Activated naive CD8-positive, alpha-beta T cell treated with anti-CD3 and anti-CD28 coated beads, Interleukin-2, amount 10 ng/mL, durations not matched to agents 7 days and 5 days (primary cell): Measurements from ENCODE around the gene ID3. TPM values are rescaled to one million over a fixed set of nuclear protein-coding genes. Genes with fewer than 3 reads are reported as not detected.

Experiments used
- ATAC-seq: fragments of 150-1000 bp; cut with Tn5 transposase; one replicate; pipeline ENCODE4 v1.10.0; 2021; ENCODE audit warnings: low read depth, moderate library complexity
- POLR2A ChIA-PET: fragments of 350-600 bp; sonication (Branson Sonifier 250); formaldehyde crosslinking; loops from one replicate; lab custom pipeline; 2021; ENCODE audit warnings: antibody characterized with exemption; lab: Charles Lee
- DNase-seq: peaks from one replicate; pipeline ENCODE4 v3.0.0; 2021
- H3K27ac Mint-ChIP-seq: one replicate; pipeline ENCODE4 v1.8.0; 2022; ENCODE audit warnings: mild to moderate bottlenecking, mixed read lengths
- H3K27me3 Mint-ChIP-seq: one replicate; pipeline ENCODE4 v1.8.0; 2022; ENCODE audit warnings: mild to moderate bottlenecking, moderate library complexity, mixed read lengths
- H3K36me3 Mint-ChIP-seq: one replicate; pipeline ENCODE4 v1.8.0; 2021; ENCODE audit warnings: mild to moderate bottlenecking, mixed read lengths
- H3K4me1 Mint-ChIP-seq: one replicate; pipeline ENCODE4 v1.8.0; 2021; ENCODE audit warnings: mixed read lengths
- H3K4me3 Mint-ChIP-seq: one replicate; pipeline ENCODE4 v1.8.0; 2022; ENCODE audit warnings: mild to moderate bottlenecking, moderate library complexity, mixed read lengths
- H3K9me3 Mint-ChIP-seq: one replicate; pipeline ENCODE4 v1.8.0; 2021; ENCODE audit warnings: mixed read lengths
- total RNA-seq, 2 experiments: library from RNA; stranded (reverse); gene quantifications; one replicate each; pipeline ENCODE4 v1.2.3, GENCODE V29; 2021

The ID3 gene
- total RNA-seq, 2 experiments from 2014 or later = 44.0 to 51.1 TPM

DNA sequence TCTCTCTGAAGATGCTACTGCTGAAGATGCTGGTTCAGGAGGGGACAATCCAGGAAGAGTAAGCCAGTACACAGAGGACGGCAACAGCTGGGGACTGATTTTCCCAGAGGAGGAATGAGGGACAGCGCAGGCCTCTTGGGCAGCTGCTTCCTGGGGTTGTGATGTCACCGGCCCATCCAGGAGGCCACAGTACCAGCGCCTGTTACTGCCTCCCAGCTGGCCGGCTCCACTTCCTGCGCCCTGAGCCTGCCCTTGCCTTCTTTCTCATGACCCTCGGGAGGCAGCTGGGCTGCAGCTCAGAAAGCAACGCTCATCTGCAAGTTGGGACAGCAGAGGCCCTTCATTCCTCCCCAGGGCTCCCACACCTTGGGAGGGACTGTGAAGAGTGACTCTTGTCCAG lies 21.9 kb upstream of the ID3 start:
- no peak for ATAC-seq
- H3K4me1 Mint-ChIP-seq = peaks cover 28% of the 10 kb centered on the region
- H3K4me3 Mint-ChIP-seq = no peak overlapping the region
- no peaks in the 10 kb centered on the region for H3K36me3 Mint-ChIP-seq
- peak overlapping the region; percentile 62 for H3K27ac Mint-ChIP-seq
- POLR2A ChIA-PET = interaction anchor here (0.9 to 1.9 kb wide), 3 partner anchors 10 to 25 kb away, joined by 3 to 9 read pairs (median 5); no protein-coding TSS in a partner anchor
- DNase-seq = no peak
- no peaks in the 10 kb centered on the region for H3K9me3 Mint-ChIP-seq
- H3K27me3 Mint-ChIP-seq = no peaks in the 10 kb centered on the region

DNA sequence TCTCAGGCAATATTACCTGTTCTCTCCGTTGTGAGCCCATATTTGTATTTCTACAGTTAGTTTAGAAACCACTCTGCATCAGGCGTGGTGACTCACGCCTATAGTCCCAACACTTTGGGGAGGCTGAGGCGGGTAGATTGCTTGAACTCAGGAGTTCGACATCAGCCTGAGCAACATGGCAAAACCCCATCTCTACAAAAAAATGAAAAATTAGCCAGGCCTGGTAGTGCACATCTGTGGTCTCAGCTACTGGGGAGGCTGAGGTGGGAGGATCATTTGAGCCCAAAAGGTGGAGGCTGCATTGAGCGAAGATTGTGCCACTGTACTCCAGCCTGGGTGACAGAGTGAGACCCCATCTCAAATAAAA lies 19.7 kb upstream of the ID3 start:
- POLR2A ChIA-PET = interaction anchor here (1.0 to 4.7 kb wide), 3 partner anchors 13 to 24 kb away, joined by 3 to 47 read pairs (median 44); no protein-coding TSS in a partner anchor
- Mint-ChIP-seq H3K4me3 (peak overlapping the region; percentile 42), H3K27me3 (no peaks in the 10 kb centered on the region), H3K36me3 (no peaks in the 10 kb centered on the region), H3K4me1 (peaks cover 48% of the 10 kb centered on the region), H3K9me3 (no peaks in the 10 kb centered on the region), H3K27ac (peak overlapping the region; percentile 76)
- no peak for DNase-seq
- ATAC-seq = no peak

DNA sequence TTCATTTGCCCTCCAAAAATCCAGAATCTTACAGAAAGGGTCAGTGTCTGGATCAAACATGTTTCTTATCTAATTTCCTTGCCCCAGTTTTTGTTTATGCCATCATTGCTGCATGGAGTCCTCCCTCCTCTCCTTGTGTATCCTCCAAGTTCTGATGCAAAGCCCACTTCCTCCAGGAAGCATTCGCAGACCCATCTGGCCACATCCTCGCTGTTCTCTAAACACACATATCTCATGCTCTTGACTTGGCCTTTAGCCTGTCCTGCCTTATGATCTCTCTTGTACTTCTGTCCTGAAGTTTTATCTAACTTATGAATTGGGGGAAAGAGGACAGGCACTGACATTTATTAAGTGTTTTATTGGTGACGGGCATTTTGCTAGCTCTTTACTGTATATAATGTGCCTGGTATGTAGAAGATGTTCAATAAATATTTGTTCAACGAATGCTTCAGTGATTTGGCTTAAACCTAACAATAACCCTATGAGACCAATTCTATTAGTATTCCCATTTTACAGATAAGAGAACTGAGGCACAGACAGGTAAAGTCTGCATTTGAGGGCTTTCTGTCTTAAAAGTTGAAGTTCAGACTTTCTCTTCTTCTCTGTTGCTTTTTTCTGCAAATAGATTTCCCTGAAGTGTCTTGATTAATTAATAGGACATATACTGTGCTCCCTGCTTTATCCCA lies 19.2 kb upstream of the ID3 start:
- no peak for ATAC-seq
- DNase-seq = no peak
- peaks cover 51% of the 10 kb centered on the region for H3K4me1 Mint-ChIP-seq
- H3K27ac Mint-ChIP-seq = peak overlapping the region; percentile 76
- no peaks in the 10 kb centered on the region for H3K9me3 Mint-ChIP-seq
- H3K4me3 Mint-ChIP-seq = peak overlapping the region; percentile 75
- H3K27me3 Mint-ChIP-seq = no peaks in the 10 kb centered on the region
- POLR2A ChIA-PET = interaction anchor here (1.0 to 5.0 kb wide), 5 partner anchors 14 to 23 kb away, joined by 3 to 74 read pairs (median 44); partner anchors contain the start of gene ID3
- H3K36me3 Mint-ChIP-seq = no peaks in the 10 kb centered on the region

DNA sequence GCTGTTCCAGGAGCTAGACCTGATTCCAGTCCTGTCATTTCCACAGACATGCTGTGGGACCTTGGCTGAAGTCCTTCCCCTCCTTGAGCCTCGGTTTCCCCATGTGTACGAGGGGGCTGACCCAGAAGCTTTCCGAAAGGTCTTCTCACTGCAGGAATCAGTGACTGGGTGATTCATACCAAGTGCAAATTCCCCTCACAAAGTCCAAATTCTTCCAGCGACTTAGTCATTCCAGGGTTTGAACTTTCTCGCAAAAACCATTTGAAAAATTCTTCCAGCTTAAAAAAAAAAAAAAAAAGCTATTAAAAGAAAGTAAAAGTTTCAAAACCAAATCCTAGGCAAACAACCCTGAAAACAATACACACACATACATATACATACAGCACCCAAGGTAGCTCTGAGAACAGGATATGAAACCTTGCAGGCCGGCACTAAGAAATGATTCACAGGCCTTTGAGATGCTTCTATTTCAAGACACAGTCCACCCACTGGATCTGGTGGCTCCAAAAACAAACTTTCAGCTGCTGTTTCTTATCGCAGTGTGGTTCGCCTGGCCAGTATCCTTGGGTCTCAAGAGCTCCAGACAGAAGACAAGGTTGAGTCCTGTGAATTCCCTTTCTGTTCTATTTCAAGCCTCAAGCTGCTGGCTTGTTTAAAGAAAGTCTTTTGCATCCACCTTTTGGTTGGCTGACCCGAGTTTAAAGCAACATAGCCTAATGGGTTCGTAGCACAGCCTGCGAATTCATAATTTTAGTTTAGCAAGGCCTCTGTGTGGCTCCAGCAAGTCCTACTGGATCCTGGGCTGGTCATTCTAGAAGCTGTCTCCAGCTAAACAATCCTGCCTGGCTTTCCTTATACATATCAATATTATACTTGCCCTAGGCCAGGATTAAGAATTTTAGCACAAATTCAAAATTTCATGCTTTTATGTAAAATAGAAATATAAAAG lies 18.0 kb upstream of the ID3 start:
- Mint-ChIP-seq H3K36me3 (no peaks in the 10 kb centered on the region), H3K27me3 (no peaks in the 10 kb centered on the region), H3K4me3 (peak overlapping the region; percentile 66), H3K9me3 (no peaks in the 10 kb centered on the region), H3K4me1 (peaks cover 51% of the 10 kb centered on the region), H3K27ac (peak overlapping the region; percentile 90)
- ATAC-seq (peak; percentile 95), DNase-seq (no peak)
- POLR2A ChIA-PET = interaction anchor here (0.6 to 5.0 kb wide), 18 partner anchors 9 to 57 kb away, joined by 3 to 74 read pairs (median 7); partner anchors contain the start of gene ID3

DNA sequence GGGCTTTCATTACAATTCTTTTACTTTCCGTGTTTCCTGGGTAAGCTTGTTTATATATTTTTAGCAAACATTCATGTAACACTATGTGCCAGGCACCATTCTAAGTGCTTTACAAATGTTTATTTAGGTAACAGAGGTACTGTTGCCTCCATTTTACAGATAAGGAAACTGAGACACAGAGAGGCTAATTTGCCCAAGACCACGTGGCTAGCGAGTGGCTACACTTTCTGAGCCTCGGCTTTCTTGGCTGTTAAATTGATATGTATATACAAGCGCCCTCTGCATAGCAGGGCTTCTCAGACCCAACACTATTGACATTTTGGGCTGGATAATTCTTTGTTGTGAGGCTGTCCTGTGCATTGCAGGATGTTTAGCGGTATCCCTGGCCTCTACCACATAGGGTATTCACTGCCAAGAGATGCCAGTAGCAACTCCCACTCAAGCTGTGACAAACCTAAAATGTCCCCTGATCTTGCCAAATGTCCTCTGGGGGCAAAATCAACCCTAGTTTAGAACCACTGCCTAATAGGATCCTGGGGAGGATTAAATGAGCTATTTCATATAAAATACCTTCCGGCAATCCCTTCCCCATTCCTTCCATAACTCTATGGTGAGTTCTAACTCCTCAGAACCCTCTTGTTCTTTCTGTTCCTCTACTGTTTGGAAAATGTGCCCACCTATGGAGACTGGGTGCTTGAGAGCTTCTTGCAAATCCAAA lies 17.2 kb upstream of the ID3 start:
- peaks cover 51% of the 10 kb centered on the region for H3K4me1 Mint-ChIP-seq
- no peaks in the 10 kb centered on the region for H3K36me3 Mint-ChIP-seq
- ATAC-seq (no peak), DNase-seq (no peak)
- peak overlapping the region; percentile 66 for H3K4me3 Mint-ChIP-seq
- no peaks in the 10 kb centered on the region for H3K27me3 Mint-ChIP-seq
- no peaks in the 10 kb centered on the region for H3K9me3 Mint-ChIP-seq
- POLR2A ChIA-PET = interaction anchor here (0.9 to 5.0 kb wide), 16 partner anchors 8 to 58 kb away, joined by 3 to 74 read pairs (median 8); partner anchors contain the start of gene ID3
- H3K27ac Mint-ChIP-seq = peak overlapping the region; percentile 90

DNA sequence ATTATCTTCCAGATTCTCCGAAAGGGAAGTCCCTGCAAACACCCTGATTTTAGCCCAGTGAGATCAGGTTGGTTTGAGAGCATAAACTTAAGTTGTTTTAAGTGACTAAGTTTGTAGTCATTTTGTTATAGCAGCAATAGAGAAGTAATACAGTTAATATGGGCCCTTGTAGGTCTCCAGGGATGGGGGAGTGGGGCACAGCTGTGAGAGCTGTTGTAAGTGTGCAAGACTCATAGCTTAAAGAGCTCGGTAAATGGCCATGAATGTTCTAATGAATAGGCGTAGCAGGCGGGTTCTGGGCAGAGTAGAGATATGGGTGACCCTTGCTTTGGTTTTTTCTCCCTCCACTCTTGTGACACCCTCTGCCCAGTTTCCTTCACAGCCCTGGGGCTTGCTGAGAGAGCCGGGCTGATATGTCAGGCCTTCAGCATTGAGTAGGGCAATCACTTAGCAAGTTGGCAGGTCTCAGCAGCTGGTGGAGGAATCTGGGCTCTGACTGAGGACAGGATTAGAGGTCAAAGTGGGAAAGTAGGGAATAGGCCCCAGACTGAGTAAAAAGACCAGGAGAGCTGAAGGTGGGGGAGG lies 16.0 kb upstream of the ID3 start:
- ATAC-seq (no peak), DNase-seq (no peak)
- Mint-ChIP-seq H3K36me3 (no peaks in the 10 kb centered on the region), H3K4me1 (peaks cover 48% of the 10 kb centered on the region), H3K9me3 (no peaks in the 10 kb centered on the region), H3K4me3 (no peak overlapping the region), H3K27ac (peak overlapping the region; percentile 74), H3K27me3 (peaks cover 2% of the 10 kb centered on the region)
- POLR2A ChIA-PET = interaction anchor here (0.7 to 5.0 kb wide), 6 partner anchors 17 to 59 kb away, joined by 3 to 74 read pairs (median 32); partner anchors contain the start of gene ID3

DNA sequence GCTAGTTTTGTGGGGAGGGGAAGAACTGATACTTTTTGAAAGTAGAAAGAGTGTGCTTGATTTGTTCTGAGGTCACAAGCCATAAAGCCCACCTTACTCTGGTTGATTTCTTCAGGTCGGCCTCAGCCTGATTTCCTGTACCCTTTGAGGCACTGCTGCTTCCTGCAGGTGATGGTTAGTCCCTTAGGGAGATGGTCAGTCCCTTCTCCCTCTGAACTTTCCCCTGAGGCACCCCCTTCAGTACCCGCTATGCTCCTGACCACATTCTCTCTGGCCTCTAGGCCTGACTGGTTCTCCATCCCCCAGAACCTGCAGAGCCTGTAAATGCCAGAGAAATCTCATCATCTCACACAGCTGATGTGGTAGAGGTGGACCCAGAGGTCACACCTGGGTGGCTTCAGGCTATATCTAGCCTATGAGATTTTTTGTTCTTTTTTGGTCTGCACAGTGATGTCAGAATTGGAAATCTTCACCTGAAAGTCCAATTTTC lies 15.0 kb upstream of the ID3 start:
- H3K27ac Mint-ChIP-seq = peak overlapping the region; percentile 65
- ATAC-seq (peak; percentile 12), DNase-seq (no peak)
- peaks cover 46% of the 10 kb centered on the region for H3K4me1 Mint-ChIP-seq
- no peaks in the 10 kb centered on the region for H3K9me3 Mint-ChIP-seq
- POLR2A ChIA-PET = interaction anchor here (0.7 to 5.0 kb wide), 4 partner anchors 12 to 45 kb away, joined by 3 to 74 read pairs (median 24); partner anchors contain the start of gene ID3
- peak overlapping the region; percentile 31 for H3K4me3 Mint-ChIP-seq
- H3K27me3 Mint-ChIP-seq = peaks cover 8% of the 10 kb centered on the region
- no peaks in the 10 kb centered on the region for H3K36me3 Mint-ChIP-seq

DNA sequence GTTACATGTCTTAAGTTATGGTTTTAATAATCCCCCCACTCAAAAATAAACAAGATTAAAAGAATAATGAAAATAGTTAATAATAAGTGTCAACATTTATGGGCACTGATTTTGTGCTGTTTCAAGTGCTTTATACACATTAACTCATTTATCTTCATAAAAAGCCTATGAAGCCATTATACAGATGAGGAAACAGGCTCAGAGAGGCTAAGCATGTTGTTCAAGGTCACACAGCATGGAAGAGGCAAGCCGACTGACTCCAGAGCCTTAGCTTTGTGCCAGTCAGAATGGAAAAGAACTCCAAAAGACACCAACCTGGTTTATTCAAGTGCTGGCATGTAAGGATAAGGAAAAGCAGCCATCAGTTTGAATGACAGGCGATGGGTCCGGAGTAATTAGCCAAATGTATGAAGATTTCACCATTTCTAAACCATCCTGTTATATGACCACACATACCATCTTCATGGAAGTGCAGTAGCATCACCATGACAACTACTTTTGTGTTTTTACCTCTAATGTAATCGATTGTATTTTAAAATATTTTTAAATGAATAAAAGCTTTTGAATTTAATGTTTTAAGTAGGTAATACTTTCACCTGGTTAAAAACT lies 14.4 kb upstream of the ID3 start:
- H3K27me3 Mint-ChIP-seq = peaks cover 14% of the 10 kb centered on the region
- POLR2A ChIA-PET = interaction anchor here (0.7 to 5.0 kb wide), 5 partner anchors 13 to 46 kb away, joined by 3 to 74 read pairs (median 3); partner anchors contain the start of gene ID3

DNA sequence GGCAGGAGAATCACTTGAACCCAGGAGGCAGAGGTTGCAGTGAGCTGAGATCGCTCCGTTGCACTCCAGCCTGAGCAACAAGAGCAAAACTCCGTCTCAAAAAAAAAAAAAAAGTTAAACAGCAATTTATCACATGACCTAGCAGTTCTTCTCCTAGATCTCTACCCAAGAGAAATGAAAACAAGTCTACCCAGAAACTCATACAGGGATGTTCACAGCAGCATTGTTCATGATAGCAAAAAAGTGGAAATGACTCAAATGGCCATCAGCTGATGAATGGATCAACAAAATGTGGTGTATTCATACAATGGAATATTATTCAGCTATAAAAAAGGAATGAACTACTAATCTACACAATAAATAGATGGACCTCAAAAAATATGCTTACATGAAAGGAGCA lies 12.2 kb upstream of the ID3 start:
- DNase-seq (no peak), ATAC-seq (no peak)
- no peaks in the 10 kb centered on the region for H3K9me3 Mint-ChIP-seq
- peaks cover 29% of the 10 kb centered on the region for H3K4me1 Mint-ChIP-seq
- H3K27me3 Mint-ChIP-seq = peaks cover 25% of the 10 kb centered on the region
- POLR2A ChIA-PET = interaction anchor here (0.7 to 1.5 kb wide), 4 partner anchors 12 to 1398 kb away, joined by 3 to 6 read pairs (median 4); partner anchors contain the start of gene ID3
- H3K36me3 Mint-ChIP-seq = peaks cover 2% of the 10 kb centered on the region
- no peak overlapping the region for H3K4me3 Mint-ChIP-seq
- no peak overlapping the region for H3K27ac Mint-ChIP-seq

More for the DNA sequence above, 14.4 kb upstream of the ID3 start:
- Mint-ChIP-seq H3K4me1 (peaks cover 42% of the 10 kb centered on the region), H3K36me3 (no peaks in the 10 kb centered on the region), H3K9me3 (no peaks in the 10 kb centered on the region), H3K27ac (no peak overlapping the region), H3K4me3 (no peak overlapping the region)
- no peak for DNase-seq
- ATAC-seq = no peak

DNA sequence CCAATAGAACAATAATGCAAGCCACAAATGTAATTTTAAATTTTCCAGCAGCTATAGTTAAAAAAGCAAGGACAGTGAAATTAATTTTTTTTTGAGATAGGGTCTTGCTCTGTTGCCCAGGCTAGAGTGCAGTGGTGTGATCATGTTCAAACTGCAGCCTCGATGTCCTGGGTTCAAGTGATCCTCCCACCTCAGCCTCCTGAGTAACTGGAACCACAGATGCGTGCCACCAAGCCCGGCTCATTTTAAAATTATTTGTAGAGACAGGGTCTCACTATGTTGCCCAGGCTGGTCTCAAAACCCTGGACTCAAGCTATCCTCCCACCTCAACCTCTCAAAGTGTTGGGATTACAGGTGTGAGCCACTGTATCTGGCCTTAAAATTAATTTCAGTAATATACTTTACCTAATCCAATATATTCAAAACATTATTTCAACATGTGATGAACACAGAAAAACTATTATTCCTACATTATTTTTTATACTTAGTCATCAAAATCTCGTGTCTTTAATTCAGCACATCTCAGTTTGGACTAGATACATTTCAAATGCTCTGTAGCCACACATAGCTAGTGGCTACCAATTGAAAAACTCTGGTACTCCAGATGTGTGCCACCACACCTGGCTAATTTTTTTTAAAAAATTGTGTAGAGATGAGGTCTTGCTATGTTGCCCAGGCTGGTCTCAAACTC lies 10.8 kb upstream of the ID3 start:
- Mint-ChIP-seq H3K36me3 (peaks cover 2% of the 10 kb centered on the region), H3K4me3 (no peak overlapping the region), H3K27me3 (peaks cover 25% of the 10 kb centered on the region), H3K4me1 (peaks cover 22% of the 10 kb centered on the region), H3K27ac (no peak overlapping the region), H3K9me3 (no peaks in the 10 kb centered on the region)
- DNase-seq = no peak
- no peak for ATAC-seq
- POLR2A ChIA-PET = interaction anchor here (1.1 to 3.2 kb wide), 2 partner anchors 11 to 14 kb away, joined by 4 to 14 read pairs; partner anchors contain the start of gene ID3

DNA sequence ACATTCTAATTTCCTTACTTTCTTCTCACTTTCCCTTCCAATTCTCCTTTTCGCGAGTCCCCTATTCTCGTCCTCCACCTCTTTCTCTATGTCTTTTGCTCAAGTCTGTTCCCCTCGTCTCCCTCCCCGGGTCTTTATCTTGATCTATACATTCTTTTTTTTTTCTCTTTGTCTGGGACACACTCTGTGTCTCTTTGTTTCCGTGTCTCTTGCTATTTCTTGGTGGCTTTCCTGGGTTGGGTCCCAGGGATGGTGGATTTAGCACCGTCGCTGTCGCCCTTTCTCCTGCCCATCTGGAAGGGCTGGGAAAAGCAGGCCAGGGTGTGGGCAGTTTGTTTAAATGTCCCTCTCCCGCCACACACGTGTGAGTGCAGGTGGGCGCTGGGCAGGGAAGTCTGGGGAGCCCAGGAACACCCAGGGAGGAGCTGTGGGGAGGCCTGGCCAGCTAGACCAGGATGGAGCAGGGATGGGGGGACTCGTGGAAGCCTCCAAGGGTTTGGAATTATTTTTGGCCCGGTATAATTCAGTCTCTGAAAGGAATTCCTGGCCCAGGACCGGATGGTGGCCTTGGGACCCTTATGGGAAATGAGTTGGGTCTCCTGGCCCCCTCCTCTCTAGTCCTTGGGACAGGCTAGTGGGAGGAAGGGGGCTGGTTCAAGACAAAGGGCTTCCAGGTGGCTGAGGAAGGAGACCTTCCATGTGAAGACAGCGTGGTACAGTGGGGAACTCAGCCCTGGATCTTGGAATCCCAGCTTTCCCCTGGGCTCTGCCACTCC lies 9.5 kb upstream of the ID3 start:
- H3K4me1 Mint-ChIP-seq = peaks cover 10% of the 10 kb centered on the region
- H3K9me3 Mint-ChIP-seq = no peaks in the 10 kb centered on the region
- ATAC-seq = no peak

More for the DNA sequence above, 9.5 kb upstream of the ID3 start:
- H3K27ac Mint-ChIP-seq = peak overlapping the region; percentile 83
- DNase-seq = no peak
- H3K36me3 Mint-ChIP-seq = peaks cover 2% of the 10 kb centered on the region
- POLR2A ChIA-PET = interaction anchor here (0.8 to 3.2 kb wide), 4 partner anchors 8 to 44 kb away, joined by 3 to 14 read pairs (median 3); partner anchors contain the start of gene ID3
- peak overlapping the region; percentile 94 for H3K4me3 Mint-ChIP-seq
- H3K27me3 Mint-ChIP-seq = peaks cover 33% of the 10 kb centered on the region
